Vein endothelial cell (primary cell): ENCODE results near the gene OOSP4A. TPM values are rescaled to one million over a fixed set of nuclear protein-coding genes. Genes with fewer than 3 reads are reported as not detected.

Experiments
- total RNA-seq: library from RNA; depleted of rRNA; stranded (reverse); fragments of >200 nt; gene quantifications from 2 replicates; pipeline ENCODE4 v1.2.3, GENCODE V29; 2012

OOSP4A gene
- not detected in 2 replicates for total RNA-seq

GRCh38 chr11:59963733-59964132 is at the start of gene OOSP4A:
Gene OOSP4A (plus strand): TSS chr11:59964033. CDS start chr11:59964033, 0 bp downstream.

DNA sequence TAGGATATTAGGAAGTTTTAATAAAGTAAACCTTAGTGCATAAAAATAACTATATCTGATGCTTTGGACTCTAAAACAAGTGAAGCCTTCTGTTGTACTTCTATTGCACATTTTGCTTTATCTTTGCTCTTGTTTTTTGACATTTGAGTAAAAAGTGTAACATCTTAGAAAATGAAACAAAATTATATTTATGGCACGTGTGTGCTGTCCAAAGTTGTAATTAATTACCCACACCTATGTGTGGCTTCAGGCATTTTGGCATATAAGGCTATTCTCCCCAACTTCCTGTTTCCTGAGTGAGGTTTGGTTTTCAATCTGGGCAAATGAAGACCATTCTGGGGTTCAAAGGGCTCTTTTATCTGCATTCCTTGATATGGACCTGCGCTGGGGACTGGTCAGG is 25.7 kb upstream of the OOSP4A start, which contains the start of gene OOSP1:
Gene OOSP1 (plus strand): TSS at position 301 of the 400 bp plus-strand sequence. CDS start 23 bp downstream, at position 324.

DNA sequence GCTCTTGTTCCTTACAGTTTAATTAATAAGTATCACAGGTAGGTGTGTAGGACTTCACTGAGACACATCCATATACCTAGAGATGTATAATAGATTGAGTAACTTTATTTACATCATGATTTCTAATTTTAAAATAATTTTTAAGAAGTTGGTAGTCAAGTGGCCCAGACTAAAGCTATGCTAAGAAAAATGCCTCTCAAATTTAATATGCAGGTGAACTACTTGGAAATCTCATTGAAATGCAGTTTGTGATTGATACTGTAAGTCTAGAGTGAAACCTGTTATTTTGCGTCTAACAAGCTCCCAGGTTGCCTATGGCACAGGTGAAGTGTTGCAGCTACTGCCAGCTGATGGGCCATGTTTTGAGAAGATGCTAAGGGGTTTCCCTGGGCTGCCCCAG is 53.0 kb downstream of the OOSP4A start, which contains the start of gene OOSP4B:
Gene OOSP4B (plus strand): TSS at position 301 of the 400 bp plus-strand sequence.

Other genes starting within 250 kb of the OOSP4A start
- 76.5 and 76.8 TPM in 2 replicates for gene STX3, start 208.7 kb upstream of the OOSP4A start, total RNA-seq
- 32.3 and 35.6 TPM in 2 replicates for gene MRPL16, start 153.3 kb upstream of the OOSP4A start, total RNA-seq
- not detected in 2 replicates for gene CBLIF, start 118.5 kb upstream of the OOSP4A start, total RNA-seq
- 0.10 TPM in 1 of 2 replicates, not detected in the other for gene TCN1, start 97.5 kb upstream of the OOSP4A start, total RNA-seq
- gene OOSP3, start 85.3 kb upstream of the OOSP4A start, total RNA-seq, result not detected in 2 replicates
- gene OOSP1, start 25.6 kb upstream of the OOSP4A start, total RNA-seq, result not detected in 2 replicates
- gene OOSP4B, start 53.1 kb downstream of the OOSP4A start, total RNA-seq, result not detected in 2 replicates
- gene OOSP2, start 76.4 kb downstream of the OOSP4A start, total RNA-seq, result not detected in 2 replicates
- gene MS4A3, start 92.6 kb downstream of the OOSP4A start, total RNA-seq, result not detected in 2 replicates
- gene MS4A2, start 124.6 kb downstream of the OOSP4A start, total RNA-seq, result not detected in 2 replicates
- 3.4 and 3.6 TPM in 2 replicates for gene MS4A6A, start 219.1 kb downstream of the OOSP4A start, total RNA-seq